HTR-8/SVneo (cell line): ENCODE results near the gene ASXL2.
"Not testable (repeated sequence)": the region's sequence is repeated elsewhere in the genome, so short reads cannot be mapped to it uniquely, and the experiment has no call there.

Experiments
- DNase-seq: peaks from one replicate; pipeline ENCODE4 v3.0.0; 2011; ENCODE audit warnings: low spot score, mixed read lengths; ENCODE audit not compliant: insufficient read length
- FAIRE-seq: peaks from 2 replicates; lab custom pipeline; 2011; peaks lifted over from hg19 to GRCh38; lab: Jason Lieb, UNC

Gene ASXL2

GRCh38 chr2:25878361-25879132 is at the start of gene ASXL2:
TSS of gene ASXL2 (minus strand) at chr2:25878487. CDS start at chr2:25878222, 265 bp downstream.
- peak; percentile 95 for DNase-seq
- FAIRE-seq: peak; percentile 96

- no peak for DNase-seq
- no peak for FAIRE-seq
Observed at GRCh38 chr2:25926984-25927756, 48.9 kb upstream of the ASXL2 start.

DNA sequence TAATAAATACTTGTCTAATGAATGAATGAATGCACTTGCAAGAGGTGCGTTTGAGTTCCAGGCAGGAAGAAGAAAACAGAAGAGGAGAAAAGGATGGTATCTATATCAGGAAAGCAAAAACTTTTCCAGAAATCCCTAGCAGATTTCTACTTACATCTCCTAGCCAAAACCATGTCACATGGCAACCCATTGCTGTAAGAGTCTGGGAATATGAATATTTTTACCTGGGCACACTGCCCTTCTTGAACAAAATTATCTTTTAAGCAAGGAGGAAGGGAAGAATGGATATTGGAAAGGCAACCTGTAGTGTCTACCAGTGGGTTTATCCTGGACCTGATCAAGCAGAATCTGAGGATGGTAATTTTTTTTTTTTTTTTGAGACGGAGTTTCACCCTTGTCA is 44.2 kb upstream of the ASXL2 start:
- no peak for FAIRE-seq
- no peak for DNase-seq

DNA sequence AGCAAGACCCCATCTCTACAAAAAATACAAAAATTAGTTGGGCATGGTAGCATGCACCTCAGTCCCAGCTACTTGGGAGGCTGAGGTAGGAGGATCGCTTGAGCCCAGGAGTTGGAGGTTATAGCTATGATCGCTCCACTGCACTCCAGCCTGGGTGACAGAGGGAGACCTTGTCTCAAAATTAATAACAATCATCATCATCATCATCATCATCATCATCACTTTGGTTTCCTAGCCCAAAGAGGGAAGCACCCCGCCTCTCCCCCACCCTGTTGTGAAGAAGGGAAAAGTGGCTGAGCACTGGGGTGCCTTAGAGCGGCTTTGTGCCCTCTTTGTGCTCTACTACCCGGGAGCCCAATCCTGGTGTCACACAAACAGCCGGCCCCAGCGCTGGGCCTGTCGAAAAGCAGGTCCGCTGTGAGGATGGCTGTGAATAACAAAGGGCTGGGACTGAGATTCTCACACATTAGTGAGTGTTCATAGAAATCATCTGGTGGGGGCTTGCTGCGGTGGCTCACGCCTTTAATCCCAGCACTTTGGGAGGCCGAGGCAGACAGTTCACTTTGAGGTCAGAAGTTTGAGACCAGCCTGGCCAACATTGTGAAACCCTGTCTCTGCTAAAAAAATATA is 42.6 kb upstream of the ASXL2 start:
- no peak for FAIRE-seq
- DNase-seq: no peak

GRCh38 chr2:25920336-25920735 is 42.0 kb upstream of the ASXL2 start:
- FAIRE-seq (no peak), DNase-seq (no peak)

DNA sequence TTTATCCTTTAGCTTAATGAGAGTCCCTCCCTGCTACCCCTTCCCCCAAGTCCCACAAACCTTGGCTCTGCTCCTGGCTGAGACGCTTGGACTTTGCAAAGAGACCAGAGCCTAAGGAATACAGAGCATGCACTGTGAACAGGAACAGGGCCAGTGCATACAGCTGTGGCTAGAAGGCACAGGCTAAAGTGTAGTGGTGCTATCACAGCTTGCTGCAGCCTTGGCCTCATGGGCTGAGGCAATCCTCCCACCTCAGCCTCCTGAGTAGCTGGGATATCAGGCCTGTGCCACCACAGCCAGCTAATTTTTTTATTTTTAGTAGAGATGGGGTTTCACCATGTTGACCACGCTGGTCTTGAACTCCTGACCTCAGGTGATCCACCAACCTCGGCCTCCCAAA is 39.5 kb upstream of the ASXL2 start:
- DNase-seq: no peak
- FAIRE-seq: no peak

- FAIRE-seq, DNase-seq: not testable (repeated sequence)
Observed at GRCh38 chr2:25917411-25917810, 39.1 kb upstream of the ASXL2 start.

- not testable (repeated sequence) for DNase-seq
Observed at GRCh38 chr2:25915944-25916772, 37.9 kb upstream of the ASXL2 start.

GRCh38 chr2:25915411-25915810 is 37.1 kb upstream of the ASXL2 start:
- FAIRE-seq, DNase-seq: not testable (repeated sequence)

More at GRCh38 chr2:25915944-25916772, 37.9 kb upstream of the ASXL2 start:
- not testable (repeated sequence) for FAIRE-seq

DNA sequence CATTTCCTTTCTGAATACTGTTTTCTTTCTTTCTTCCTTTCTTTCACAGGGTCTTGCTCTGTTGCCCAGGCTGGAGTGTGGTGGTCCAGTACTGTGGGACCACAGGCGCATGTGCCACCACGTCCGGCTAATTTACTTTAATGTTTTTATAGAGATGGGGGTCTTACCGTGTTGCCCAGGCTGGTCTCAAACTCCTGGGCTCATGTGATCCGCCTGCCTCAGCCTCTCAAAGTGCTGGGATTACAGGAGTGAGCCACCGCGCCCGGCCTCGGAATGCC is 35.3 kb upstream of the ASXL2 start:
- not testable (repeated sequence) for DNase-seq, FAIRE-seq

DNA sequence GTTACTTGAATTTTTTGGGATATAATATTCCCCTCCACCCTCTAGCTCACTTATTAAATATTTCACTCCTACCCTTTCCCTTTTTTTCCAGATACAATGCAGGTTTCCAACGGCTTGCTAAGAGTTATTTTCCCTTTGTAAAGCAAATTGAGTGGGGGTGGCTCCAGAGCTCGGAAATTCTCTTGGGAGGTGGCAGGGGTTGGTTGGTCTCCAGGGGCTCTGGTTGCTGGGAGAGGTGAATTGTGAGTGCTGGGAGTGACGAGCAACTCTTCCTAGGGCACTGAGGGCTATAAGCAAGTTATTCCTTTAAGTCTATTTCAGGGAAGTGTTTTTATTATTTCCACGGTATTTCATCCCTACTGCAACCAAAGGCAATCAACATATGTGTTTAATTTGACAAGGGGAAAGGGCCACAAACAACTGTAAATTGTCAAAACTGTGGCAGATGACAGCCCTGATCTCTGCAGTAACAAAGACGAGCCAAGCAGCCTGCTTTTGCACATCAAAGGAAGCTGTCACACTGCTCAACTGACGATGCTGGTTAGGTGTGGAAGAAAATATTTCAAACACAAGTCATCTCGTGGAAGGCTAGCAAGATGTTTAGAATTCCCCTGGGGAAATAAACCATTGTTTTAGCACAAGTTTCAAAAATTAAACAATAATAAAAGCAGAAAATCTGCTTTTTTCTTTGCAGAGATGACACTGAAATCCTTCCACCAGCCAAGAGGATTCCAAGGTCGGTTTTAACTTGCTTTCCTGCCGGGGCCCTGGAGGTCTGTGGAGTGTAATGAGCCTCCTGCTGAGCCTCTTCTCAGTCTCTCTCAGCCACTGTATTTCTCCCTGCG is 34.8 kb upstream of the ASXL2 start:
- DNase-seq: peak; percentile 41
- FAIRE-seq: no peak

DNA sequence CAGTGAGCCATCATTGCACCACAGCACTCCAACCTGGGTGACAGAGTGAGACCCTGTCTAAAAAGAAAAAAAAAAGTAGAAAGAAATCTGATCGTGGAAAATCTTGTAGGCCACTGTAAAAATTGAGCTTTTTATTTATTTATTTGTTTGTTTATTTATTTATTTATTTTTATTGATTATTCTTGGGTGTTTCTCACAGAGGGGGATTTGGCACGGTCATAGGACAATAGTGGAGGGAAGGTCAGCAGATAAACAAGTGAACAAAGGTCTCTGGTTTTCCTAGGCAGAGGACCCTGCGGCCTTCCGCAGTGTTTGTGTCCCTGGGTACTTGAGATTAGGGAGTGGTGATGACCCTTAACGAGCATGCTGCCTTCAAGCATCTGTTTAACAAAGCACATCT is 31.3 kb upstream of the ASXL2 start:
- not testable (repeated sequence) for DNase-seq, FAIRE-seq

DNA sequence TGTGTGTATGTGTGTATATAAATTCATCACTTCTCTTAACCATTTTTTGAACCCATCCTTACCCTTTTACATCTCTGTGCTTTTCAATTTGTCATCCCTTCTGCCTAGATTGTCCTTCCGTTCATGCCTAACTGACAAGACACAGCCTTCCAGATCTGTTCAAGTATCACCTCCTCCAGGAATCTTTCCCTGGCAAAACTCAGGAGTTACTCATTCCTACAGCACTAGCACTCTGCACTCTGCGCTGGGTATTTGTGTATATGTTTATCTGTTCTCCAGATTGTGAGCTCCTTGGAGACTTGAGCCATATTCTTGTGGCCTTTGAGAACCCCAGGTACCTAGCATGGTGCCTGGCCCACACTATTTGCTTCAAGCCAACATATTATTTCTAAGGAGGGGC is 26.8 kb upstream of the ASXL2 start:
- DNase-seq (no peak), FAIRE-seq (no peak)

DNA sequence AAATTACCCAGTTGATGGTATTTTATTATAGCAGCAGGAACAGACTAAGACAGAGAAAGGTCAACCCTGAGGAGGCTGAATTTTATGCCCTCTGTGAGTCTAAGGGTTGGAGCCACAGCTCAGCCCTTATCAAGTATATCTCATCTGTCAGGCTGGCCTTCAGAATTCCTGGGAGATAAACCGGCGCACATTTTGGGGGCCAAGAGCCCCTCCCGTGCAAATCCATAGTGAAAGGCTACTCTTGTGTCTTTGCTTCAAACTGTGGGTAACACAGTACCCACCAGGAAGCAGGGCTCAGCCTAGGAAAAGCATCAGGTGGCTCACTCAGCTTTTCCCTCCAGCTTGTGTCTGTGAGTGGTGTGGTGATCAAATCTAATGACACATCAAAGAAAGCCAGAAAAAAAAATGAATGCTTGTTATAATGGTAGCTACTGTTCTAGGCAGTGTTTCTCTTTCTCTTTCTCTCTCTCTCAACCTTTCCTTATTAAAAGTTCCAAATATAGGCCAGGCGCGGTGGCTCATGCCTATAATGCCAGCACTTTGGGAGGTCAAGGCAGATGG is 25.0 kb upstream of the ASXL2 start:
- no peak for DNase-seq
- no peak for FAIRE-seq

DNA sequence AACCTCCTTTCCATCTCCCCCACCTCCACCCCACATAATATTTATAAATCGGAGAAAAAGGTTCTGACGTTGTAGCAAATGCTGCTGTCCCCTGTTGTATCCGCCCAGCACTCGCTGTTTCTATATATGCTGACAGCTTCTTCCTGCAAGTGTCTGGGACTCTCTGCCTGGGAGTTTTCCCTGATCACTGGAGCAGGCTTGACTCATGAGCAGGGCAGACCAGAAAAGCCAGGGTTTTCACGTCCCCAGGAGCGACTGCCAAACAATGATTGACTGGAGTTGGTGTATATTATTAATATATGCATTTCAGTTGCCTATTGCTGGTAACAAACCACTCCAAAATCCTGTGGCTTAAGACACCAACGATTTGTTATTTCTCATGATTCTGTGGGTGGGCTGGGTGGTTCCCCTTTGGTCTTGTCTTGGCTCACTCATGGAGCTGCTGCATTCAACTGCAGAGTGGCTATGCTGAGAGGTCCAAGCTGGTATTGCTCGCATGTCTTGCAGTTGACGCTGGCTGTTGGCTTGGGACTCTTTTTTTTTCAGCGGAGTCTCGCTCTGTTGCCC is 21.2 kb upstream of the ASXL2 start:
- no peak for FAIRE-seq

DNA sequence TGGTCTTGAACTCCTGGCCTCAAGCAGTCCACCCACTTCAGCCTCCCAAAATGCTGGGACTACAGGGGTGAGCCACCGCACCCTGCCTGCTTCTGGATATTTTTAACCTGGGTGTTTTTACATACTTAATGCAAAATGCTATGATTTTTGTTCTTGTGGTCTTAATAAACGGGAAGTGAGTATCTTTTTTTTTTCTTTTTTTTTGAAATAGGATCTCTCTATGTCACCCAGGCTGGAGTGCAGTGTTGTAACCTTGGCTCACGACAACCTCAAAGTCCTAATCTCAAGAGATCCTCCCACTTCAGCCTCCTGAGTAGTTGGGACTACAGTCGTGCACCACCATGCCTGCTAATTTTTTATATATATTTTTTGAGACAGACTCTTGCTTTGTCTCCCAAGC is 19.2 kb upstream of the ASXL2 start:
- FAIRE-seq: no peak
- DNase-seq: no peak

More for the DNA sequence above, 21.2 kb upstream of the ASXL2 start:
- no peak for DNase-seq

DNA sequence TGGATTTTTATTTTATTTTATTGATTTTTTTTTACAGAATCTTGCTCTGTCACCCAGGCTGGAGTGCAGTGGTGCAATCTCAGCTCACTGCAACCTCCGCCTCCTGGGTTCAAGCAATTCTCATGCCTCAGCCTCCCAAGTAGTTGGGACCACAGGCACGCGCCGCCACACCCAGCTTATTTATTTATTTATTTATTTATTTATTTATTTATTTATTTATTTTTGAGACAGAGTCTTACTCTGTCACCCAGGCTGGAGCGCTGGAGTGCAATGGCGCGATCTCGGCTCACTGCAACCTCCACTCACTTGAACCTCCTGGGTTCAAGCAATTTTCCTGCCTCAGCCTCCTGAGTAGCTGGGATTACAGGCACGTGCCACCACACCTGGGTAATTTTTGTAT is 18.0 kb upstream of the ASXL2 start:
- not testable (repeated sequence) for FAIRE-seq

DNA sequence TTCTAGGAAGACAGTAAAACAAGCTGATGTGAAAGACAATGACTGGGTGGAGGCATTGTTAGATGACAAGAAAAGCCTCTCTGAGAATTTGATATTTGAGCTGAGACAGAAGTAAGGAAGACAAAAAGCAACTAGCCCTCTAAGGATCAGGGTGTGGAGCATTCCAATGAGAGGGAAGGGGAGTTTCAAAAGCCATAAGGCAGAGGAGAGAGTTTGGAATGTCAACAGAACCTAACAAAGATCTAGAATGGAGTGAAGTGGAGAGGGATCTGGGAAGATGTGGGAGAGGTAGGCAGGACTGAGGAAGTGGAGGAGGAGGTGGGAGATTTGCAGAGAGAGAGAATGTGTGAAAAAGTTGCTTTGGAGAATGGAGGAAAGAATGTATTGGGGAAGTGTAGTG is 17.3 kb upstream of the ASXL2 start:
- FAIRE-seq (no peak), DNase-seq (no peak)

More for the DNA sequence above, 18.0 kb upstream of the ASXL2 start:
- DNase-seq: not testable (repeated sequence)

- FAIRE-seq (no peak), DNase-seq (no peak)
Observed at GRCh38 chr2:25895018-25895417, 16.7 kb upstream of the ASXL2 start.
